ENCODE data around the gene TRIM31.

Gene TRIM31

GRCh38 chr6:30074331-30075093, 38.4 kb downstream of the TRIM31 start:
- no peak for DNase-seq

GRCh38 chr6:30073489-30074235, 39.2 kb downstream of the TRIM31 start:
- no peak for DNase-seq

- DNase-seq: no peak
These were observed 41.0 kb downstream of the TRIM31 start for GRCh38 chr6:30071858-30072257.

GRCh38 chr6:30071081-30071818, 41.6 kb downstream of the TRIM31 start:
- no peak for DNase-seq

- DNase-seq: no peak
These were observed 45.3 kb downstream of the TRIM31 start for GRCh38 chr6:30067460-30068139.

- DNase-seq: peak; percentile 99
These were observed 46.1 kb downstream of the TRIM31 start, which contains the start of gene PPP1R11 for GRCh38 chr6:30066577-30067459. TSS of gene PPP1R11 (plus strand) at chr6:30067198. CDS start at chr6:30067411, 213 bp downstream.

- DNase-seq: no peak
These were observed 46.8 kb downstream of the TRIM31 start for GRCh38 chr6:30066082-30066481.

GRCh38 chr6:30063315-30063714, 49.6 kb downstream of the TRIM31 start:
- no peak for DNase-seq

- DNase-seq: no peak
These were observed 50.3 kb downstream of the TRIM31 start for GRCh38 chr6:30062471-30063178.

GRCh38 chr6:30061858-30062458, 50.9 kb downstream of the TRIM31 start:
- DNase-seq: peak; percentile 36

GRCh38 chr6:30061092-30061857, 51.6 kb downstream of the TRIM31 start, which contains the start of gene POLR1H:
TSS of gene POLR1H (plus strand) at chr6:30061265. CDS start at chr6:30061525, 260 bp downstream.
- peak; percentile 87 for DNase-seq

GRCh38 chr6:30060606-30061091, 52.2 kb downstream of the TRIM31 start:
- DNase-seq: no peak

GRCh38 chr6:30055513-30055912, 57.4 kb downstream of the TRIM31 start:
- no peak for DNase-seq

GRCh38 chr6:30053682-30054081, 59.2 kb downstream of the TRIM31 start:
- no peak for DNase-seq

Data from stimulated activated CD4-positive, alpha-beta T cell treated with anti-CD3 and anti-CD28 coated beads, Interleukin-1b, Interleukin-23, amount 100 ng/mL, for 48 hours (primary cell).